CD1c-positive myeloid dendritic cell (primary cell): ENCODE measurements around the gene PRKD1.
"Not testable (repeated sequence)": the region's sequence is repeated elsewhere in the genome, so short reads cannot be mapped to it uniquely, and the experiment has no call there.

Experiments used
- DNase-seq: peaks from one replicate; pipeline ENCODE4 v3.0.0-alpha.2; 2016; ENCODE audit errors: extremely low spot score

Gene PRKD1

GRCh38 chr14:29799464-29800095, 128.1 kb downstream of the PRKD1 start:
- DNase-seq = no peak

- DNase-seq = no peak
Observed at GRCh38 chr14:29798811-29799210, 128.8 kb downstream of the PRKD1 start.

- no peak for DNase-seq
Observed at GRCh38 chr14:29798108-29798663, 129.5 kb downstream of the PRKD1 start.

- no peak for DNase-seq
Observed at GRCh38 chr14:29796853-29797252, 130.8 kb downstream of the PRKD1 start.

- no peak for DNase-seq
Observed at GRCh38 chr14:29789475-29789874, 138.2 kb downstream of the PRKD1 start.

- DNase-seq = no peak
Observed at GRCh38 chr14:29788093-29788492, 139.6 kb downstream of the PRKD1 start.

- no peak for DNase-seq
Observed at GRCh38 chr14:29783556-29783955, 144.1 kb downstream of the PRKD1 start.

GRCh38 chr14:29782041-29782440, 145.6 kb downstream of the PRKD1 start:
- no peak for DNase-seq

GRCh38 chr14:29777142-29777541, 150.5 kb downstream of the PRKD1 start:
- DNase-seq = not testable (repeated sequence)

- DNase-seq = no peak
Observed at GRCh38 chr14:29773990-29774389, 153.7 kb downstream of the PRKD1 start.

- DNase-seq = no peak
Observed at GRCh38 chr14:29763342-29763858, 164.2 kb downstream of the PRKD1 start.

GRCh38 chr14:29759521-29760340, 167.9 kb downstream of the PRKD1 start:
- DNase-seq = no peak

GRCh38 chr14:29757711-29758233, 169.9 kb downstream of the PRKD1 start:
- DNase-seq = no peak

GRCh38 chr14:29757188-29757680, 170.4 kb downstream of the PRKD1 start:
- DNase-seq = no peak

GRCh38 chr14:29756019-29756385, 171.6 kb downstream of the PRKD1 start:
- DNase-seq = no peak

- no peak for DNase-seq
Observed at GRCh38 chr14:29755311-29756018, 172.2 kb downstream of the PRKD1 start.

- no peak for DNase-seq
Observed at GRCh38 chr14:29754134-29754533, 173.5 kb downstream of the PRKD1 start.

GRCh38 chr14:29752221-29752923, 175.3 kb downstream of the PRKD1 start:
- no peak for DNase-seq

GRCh38 chr14:29749829-29750228, 177.8 kb downstream of the PRKD1 start:
- DNase-seq = no peak

GRCh38 chr14:29749327-29749726, 178.3 kb downstream of the PRKD1 start:
- no peak for DNase-seq

GRCh38 chr14:29745863-29746262, 181.8 kb downstream of the PRKD1 start:
- no peak for DNase-seq
